Measurements from ENCODE around the gene TRPM4.

- TF ChIP-seq ZNF8 (CRISPR knock-in tag; IDR thresholded peaks at IDR 0.05) (no peak), ZFP30 (CRISPR knock-in tag; IDR thresholded peaks at IDR 0.05) (no peak), CREB5 (CRISPR knock-in tag; IDR thresholded peaks at IDR 0.05; ENCODE audit: low read depth) (no peak), ESRRG (CRISPR knock-in tag; IDR thresholded peaks at IDR 0.05) (no peak), POU6F1 (CRISPR knock-in tag; IDR thresholded peaks at IDR 0.05; ENCODE audit: borderline replicate concordance, low read depth) (no peak), ZFP3 (CRISPR knock-in tag; IDR thresholded peaks at IDR 0.05) (no peak), ZNF565 (CRISPR knock-in tag; conservative IDR thresholded peaks at IDR 0.05; ENCODE audit: low read depth) (no peak), PATZ1 (CRISPR knock-in tag; IDR thresholded peaks at IDR 0.05; ENCODE audit: borderline replicate concordance) (no peak), RARB (CRISPR knock-in tag; IDR thresholded peaks at IDR 0.05) (no peak), ARNTL (CRISPR knock-in tag; IDR thresholded peaks at IDR 0.05; ENCODE audit: borderline replicate concordance, low read depth) (no peak), PPARA (CRISPR knock-in tag; IDR thresholded peaks at IDR 0.05; ENCODE audit: borderline replicate concordance) (no peak)
These were observed 85.5 kb downstream of the TRPM4 start for GRCh38 chr19:49243129-49243528.
